Lower leg skin (tissue), 4 donors: ENCODE measurements around the gene CTDSPL. TPM values are rescaled to one million over a fixed set of nuclear protein-coding genes. Genes with fewer than 3 reads are reported as not detected.

Source experiments
- DNase-seq, 2 donors: peaks; one replicate each; pipeline ENCODE4 v3.0.0-alpha.2; 2019; ENCODE audit warnings: low spot score in 2 of 2
- H3K4me3 ChIP-seq: fragments of 200-600 bp; sonication (generic); 2 replicates; pipeline ENCODE4 v1.5.1; 2017; ENCODE audit warnings: mild to moderate bottlenecking, low read depth; ENCODE audit not compliant: poor library complexity, severe bottlenecking
- POLR2A ChIP-seq, 2 donors: fragments of 450-650 bp; IDR thresholded peaks; one replicate each; pipeline ENCODE4 v1.6.1; 2016 to 2017; ENCODE audit warnings: antibody characterized with exemption in 2 of 2, mild to moderate bottlenecking in 1 of 2, moderate library complexity in 1 of 2
- WGBS, 2 donors: methylation state at CpG; one replicate each; pipeline ENCODE4 v1.1.5; 2018; 5-methylcytosine and 5-hydroxymethylcytosine counted together
- intact Hi-C: fragments of 100-400 bp; cut with DNase I; formaldehyde crosslinking; loops from one replicate; pipeline ENCODE4 v1.15.0; 2023; ENCODE audit warnings: low total_unique reads
- total RNA-seq, 4 donors: library from RNA; depleted of rRNA; stranded (reverse); fragments of >200 nt; gene quantifications; one replicate each; pipeline ENCODE4 v1.1.0, GENCODE V29; 2016
- TF ChIP-seq, protein P1 (sequence below), 3 donors: fragments of 450-650 bp; IDR thresholded peaks; one replicate each; pipeline ENCODE4 v1.5.1; 2016; ENCODE audit warnings: antibody characterized with exemption in 3 of 3, mild to moderate bottlenecking in 3 of 3, moderate library complexity in 2 of 3

The CTDSPL gene
- total RNA-seq, 4 donors from 2014 or later: 59.8 to 97.5 (median 94.6) TPM

DNA sequence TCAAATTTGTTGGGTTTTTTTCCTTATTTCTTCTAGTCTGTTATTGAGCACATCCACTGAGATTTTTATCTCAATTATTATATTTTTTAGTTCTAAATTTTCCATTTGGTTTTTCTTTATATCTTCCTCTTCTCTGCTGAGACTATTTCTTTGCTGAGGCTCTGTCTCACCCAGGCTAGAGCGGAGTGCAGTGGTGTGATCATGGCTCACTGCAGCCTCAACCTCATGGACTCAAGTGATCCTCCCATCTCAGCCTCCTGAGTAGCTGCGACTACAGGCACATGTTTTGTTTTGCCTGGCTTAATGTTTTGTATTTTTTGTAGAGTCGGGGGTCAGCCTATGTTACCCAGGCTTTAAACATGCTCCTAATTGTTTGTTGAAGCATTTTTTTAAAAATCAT is 10.2 kb downstream of the CTDSPL start:
- no peak for TF ChIP-seq POLR2A (IDR thresholded peaks at IDR 0.05)
- TF ChIP-seq, protein P1, sequence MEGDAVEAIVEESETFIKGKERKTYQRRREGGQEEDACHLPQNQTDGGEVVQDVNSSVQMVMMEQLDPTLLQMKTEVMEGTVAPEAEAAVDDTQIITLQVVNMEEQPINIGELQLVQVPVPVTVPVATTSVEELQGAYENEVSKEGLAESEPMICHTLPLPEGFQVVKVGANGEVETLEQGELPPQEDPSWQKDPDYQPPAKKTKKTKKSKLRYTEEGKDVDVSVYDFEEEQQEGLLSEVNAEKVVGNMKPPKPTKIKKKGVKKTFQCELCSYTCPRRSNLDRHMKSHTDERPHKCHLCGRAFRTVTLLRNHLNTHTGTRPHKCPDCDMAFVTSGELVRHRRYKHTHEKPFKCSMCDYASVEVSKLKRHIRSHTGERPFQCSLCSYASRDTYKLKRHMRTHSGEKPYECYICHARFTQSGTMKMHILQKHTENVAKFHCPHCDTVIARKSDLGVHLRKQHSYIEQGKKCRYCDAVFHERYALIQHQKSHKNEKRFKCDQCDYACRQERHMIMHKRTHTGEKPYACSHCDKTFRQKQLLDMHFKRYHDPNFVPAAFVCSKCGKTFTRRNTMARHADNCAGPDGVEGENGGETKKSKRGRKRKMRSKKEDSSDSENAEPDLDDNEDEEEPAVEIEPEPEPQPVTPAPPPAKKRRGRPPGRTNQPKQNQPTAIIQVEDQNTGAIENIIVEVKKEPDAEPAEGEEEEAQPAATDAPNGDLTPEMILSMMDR (IDR thresholded peaks at IDR 0.05): no peak
- DNase-seq: no peak
- no peak overlapping the region for H3K4me3 ChIP-seq
- WGBS, 2 donors: 95 to 98% methylated on average over 3 of the region's 3 CpGs
- intact Hi-C loops: no loop called here

DNA sequence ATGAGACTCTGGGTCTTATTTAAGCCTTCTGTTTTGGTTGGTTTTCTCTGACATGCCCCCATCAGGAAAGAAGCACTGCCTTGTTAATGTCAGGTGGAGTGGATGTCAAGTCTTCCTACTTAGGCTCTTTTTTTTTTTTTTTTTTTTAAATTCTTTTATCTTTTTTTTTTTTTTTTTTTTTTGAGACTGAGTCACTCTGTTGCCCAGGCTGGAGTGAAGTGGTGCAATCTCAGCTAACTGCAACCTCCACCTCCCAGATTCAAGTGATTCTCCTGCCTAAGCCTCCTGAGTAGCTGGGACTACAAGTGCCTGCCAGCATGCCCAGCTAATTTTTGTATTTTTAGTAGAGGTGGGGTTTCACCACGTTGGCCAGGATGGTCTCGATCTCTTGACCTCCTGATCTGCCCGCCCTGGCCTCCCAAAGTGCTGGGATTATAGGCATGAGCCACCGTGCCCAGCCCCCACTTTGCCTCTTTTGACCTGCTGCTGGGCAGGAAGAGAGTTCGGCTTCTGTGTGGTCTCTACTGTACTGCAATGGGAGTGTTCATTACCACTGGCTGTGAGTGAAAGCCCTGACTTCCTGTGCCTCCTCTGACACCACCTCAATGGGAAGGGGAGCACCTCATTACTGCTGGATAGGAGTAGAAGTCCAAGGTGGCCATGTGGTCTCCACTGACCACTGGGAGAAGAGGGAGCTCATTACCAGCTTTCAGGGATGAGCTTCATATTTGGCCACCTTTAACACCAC is 10.9 kb downstream of the CTDSPL start:
- intact Hi-C loops: no loop called here
- 82 to 90% methylated on average over 5 of the region's 5 CpGs for WGBS, 2 donors
- DNase-seq: no peak
- no peak for TF ChIP-seq POLR2A (IDR thresholded peaks at IDR 0.05)
- TF ChIP-seq, protein P1 (IDR thresholded peaks at IDR 0.05): no peak
- H3K4me3 ChIP-seq: no peak overlapping the region

DNA sequence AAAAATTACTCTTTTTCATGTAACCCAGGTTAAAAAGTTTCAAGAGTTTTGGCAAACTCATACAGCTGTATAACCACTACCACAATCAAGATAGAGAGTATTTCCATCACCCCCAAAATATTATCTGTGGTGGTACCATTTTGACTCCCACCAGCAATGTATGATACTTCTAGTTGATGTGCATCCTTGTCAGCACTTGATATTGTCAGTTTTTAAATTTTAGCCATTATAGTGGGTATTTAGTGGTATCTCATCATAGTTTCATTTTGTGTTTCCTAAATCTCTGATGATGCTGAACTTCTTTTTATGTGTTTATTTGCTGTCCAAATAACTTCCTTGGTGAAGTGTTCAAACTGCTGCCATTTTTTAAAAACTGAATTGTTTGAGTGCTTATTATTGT is 14.6 kb downstream of the CTDSPL start:
- H3K4me3 ChIP-seq: no peak overlapping the region
- TF ChIP-seq POLR2A (IDR thresholded peaks at IDR 0.05): no peak
- TF ChIP-seq, protein P1 (IDR thresholded peaks at IDR 0.05): no peak
- intact Hi-C loops: no loop called here
- DNase-seq: no peak

DNA sequence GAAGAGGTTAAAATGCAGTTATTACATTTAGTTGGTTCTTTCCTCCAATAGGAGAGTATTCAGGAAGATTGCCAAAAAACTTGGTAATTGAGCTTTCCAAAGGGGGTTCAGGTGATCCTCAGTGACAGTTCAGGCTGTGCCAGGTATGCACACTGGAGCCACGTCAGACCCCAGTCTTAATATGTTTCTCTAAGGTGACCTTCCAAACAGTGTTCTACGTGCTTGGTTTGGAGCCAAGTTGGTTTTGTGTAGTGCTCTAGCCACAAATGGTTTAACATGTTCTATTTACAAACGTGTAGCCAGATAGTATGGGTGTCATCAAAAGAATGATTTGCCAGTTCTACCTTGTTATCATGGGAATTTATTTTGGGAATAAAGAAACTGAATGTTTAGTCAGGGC is 21.0 kb downstream of the CTDSPL start:
- TF ChIP-seq, protein P1 (IDR thresholded peaks at IDR 0.05): no peak
- no peak for TF ChIP-seq POLR2A (IDR thresholded peaks at IDR 0.05)
- no peak for DNase-seq
- WGBS, 2 donors: 62 to 71% methylated on average over 3 of the region's 3 CpGs
- no peak overlapping the region for H3K4me3 ChIP-seq
- intact Hi-C loops: no loop called here

- DNase-seq: no peak
- intact Hi-C loops: no loop called here
- WGBS, 2 donors: 53% methylated on average over 2 of the region's 2 CpGs
- no peak overlapping the region for H3K4me3 ChIP-seq
- TF ChIP-seq, protein P1 (IDR thresholded peaks at IDR 0.05): no peak
Observed at GRCh38 chr3:37885814-37886213, 24.1 kb downstream of the CTDSPL start.

- DNase-seq: no peak
- TF ChIP-seq POLR2A (IDR thresholded peaks at IDR 0.05): no peak
- TF ChIP-seq, protein P1 (IDR thresholded peaks at IDR 0.05): no peak
- WGBS, 2 donors: 91 to 97% methylated on average over 1 of the region's 1 CpG
- intact Hi-C loops: no loop called here
- no peak overlapping the region for H3K4me3 ChIP-seq
Observed at GRCh38 chr3:37886395-37886794, 24.7 kb downstream of the CTDSPL start.
